ENCODE measurements around the gene ZMYND8. TPM values are rescaled to one million over a fixed set of nuclear protein-coding genes. Genes with fewer than 3 reads are reported as not detected.

Gene ZMYND8
- total and polyA plus RNA-seq, 2 of the 4 experiments (the other 2 are of a cell fraction), result 24.0 to 28.2 TPM

GRCh38 chr20:47201074-47201730 lies 155.3 kb downstream of the ZMYND8 start:
- ATAC-seq (ENCODE audit: low read depth) (no peak), DNase-seq (no peak)
- H3K9me3 ChIP-seq (ENCODE audit: control insufficient read depth, insufficient read depth, low read length), result no peaks in the 10 kb centered on the region
- H2BK15ac ChIP-seq (ENCODE audit: low read depth, low read length), result no peak overlapping the region
- H4K91ac ChIP-seq (ENCODE audit: insufficient read depth, low read depth, low read length), result no peak overlapping the region
- intact Hi-C loops (cut with micrococcal nuclease), result no loop called here
- ChIA-PET CTCF (interaction anchor here (1.6 kb wide), 1 partner anchor 183 kb away, joined by 4 read pairs; no protein-coding TSS in a partner anchor), POLR2A (ENCODE audit: unreplicated experiment) (no interaction called here)
- 86% methylated on average over 1 of the region's 9 CpGs; no CpG with 5 or more reads in 1 of the 2 experiments for WGBS, 2 experiments (ENCODE audit: extremely low coverage in 2 of 2, insufficient read length in 1 of 2)
- no peak overlapping the region for H4K8ac ChIP-seq (ENCODE audit: low read depth in 2 of 2, low read length in 2 of 2)
- H3K27ac ChIP-seq (ENCODE audit: insufficient read depth, low read length), result no peak overlapping the region
- H3K4me1 ChIP-seq (ENCODE audit: control insufficient read depth, insufficient read depth, low read length), result peaks cover 4% of the 10 kb centered on the region
- no peaks in the 10 kb centered on the region for H3K36me3 ChIP-seq (ENCODE audit: control insufficient read depth, insufficient read depth, low read length)
- no peak overlapping the region for H2AFZ ChIP-seq (replicated peaks; ENCODE audit: low read length, poor library complexity)
- TF ChIP-seq ELK1 (IDR thresholded peaks at IDR 0.05; ENCODE audit: borderline replicate concordance, low read depth, low read length), result no peak
- TF ChIP-seq RFX5 (IDR thresholded peaks at IDR 0.05; ENCODE audit: low read depth, low read length), result no peak
- TF ChIP-seq, protein P1, sequence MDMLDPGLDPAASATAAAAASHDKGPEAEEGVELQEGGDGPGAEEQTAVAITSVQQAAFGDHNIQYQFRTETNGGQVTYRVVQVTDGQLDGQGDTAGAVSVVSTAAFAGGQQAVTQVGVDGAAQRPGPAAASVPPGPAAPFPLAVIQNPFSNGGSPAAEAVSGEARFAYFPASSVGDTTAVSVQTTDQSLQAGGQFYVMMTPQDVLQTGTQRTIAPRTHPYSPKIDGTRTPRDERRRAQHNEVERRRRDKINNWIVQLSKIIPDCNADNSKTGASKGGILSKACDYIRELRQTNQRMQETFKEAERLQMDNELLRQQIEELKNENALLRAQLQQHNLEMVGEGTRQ (IDR thresholded peaks at IDR 0.05; ENCODE audit: low read depth, low read length), result no peak
- TF ChIP-seq CHD1 (IDR thresholded peaks at IDR 0.05; ENCODE audit: low read depth, low read length), result no peak
- no peak for TF ChIP-seq FOS (IDR thresholded peaks at IDR 0.05; ENCODE audit: low read depth, low read length)
- TF ChIP-seq, protein P2, sequence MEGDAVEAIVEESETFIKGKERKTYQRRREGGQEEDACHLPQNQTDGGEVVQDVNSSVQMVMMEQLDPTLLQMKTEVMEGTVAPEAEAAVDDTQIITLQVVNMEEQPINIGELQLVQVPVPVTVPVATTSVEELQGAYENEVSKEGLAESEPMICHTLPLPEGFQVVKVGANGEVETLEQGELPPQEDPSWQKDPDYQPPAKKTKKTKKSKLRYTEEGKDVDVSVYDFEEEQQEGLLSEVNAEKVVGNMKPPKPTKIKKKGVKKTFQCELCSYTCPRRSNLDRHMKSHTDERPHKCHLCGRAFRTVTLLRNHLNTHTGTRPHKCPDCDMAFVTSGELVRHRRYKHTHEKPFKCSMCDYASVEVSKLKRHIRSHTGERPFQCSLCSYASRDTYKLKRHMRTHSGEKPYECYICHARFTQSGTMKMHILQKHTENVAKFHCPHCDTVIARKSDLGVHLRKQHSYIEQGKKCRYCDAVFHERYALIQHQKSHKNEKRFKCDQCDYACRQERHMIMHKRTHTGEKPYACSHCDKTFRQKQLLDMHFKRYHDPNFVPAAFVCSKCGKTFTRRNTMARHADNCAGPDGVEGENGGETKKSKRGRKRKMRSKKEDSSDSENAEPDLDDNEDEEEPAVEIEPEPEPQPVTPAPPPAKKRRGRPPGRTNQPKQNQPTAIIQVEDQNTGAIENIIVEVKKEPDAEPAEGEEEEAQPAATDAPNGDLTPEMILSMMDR (conservative IDR thresholded peaks at IDR 0.05; ENCODE audit: low read depth, low read length), result no peak
- no peak for TF ChIP-seq POLR2A (IDR thresholded peaks at IDR 0.05; ENCODE audit: low read depth, low read length)
- TF ChIP-seq MXI1 (IDR thresholded peaks at IDR 0.05; ENCODE audit: borderline replicate concordance, low read depth, low read length), result no peak
- no peak for TF ChIP-seq MAFK (IDR thresholded peaks at IDR 0.05; ENCODE audit: low read depth, low read length)
- no peak for TF ChIP-seq SMC3 (IDR thresholded peaks at IDR 0.05; ENCODE audit: low read depth, low read length)
- no peak for TF ChIP-seq CEBPB (IDR thresholded peaks at IDR 0.05; ENCODE audit: low read depth, low read length)
- no peak for TF ChIP-seq BHLHE40 (IDR thresholded peaks at IDR 0.05; ENCODE audit: low read depth, low read length)
- no peak for TF ChIP-seq RCOR1 (IDR thresholded peaks at IDR 0.05; ENCODE audit: insufficient replicate concordance, low read length)
- H3K27me3 ChIP-seq (ENCODE audit: control insufficient read depth, insufficient read depth, low read length), result no peaks in the 10 kb centered on the region
- no peak overlapping the region for H2BK20ac ChIP-seq (ENCODE audit: low read depth, low read length)
- in situ Hi-C loops (cut with MboI; ENCODE audit: low sequenced_read_pairs), result loop anchor here (10.0 kb wide), 1 partner anchor 446 kb away; no protein-coding TSS in a partner anchor
- H3K56ac ChIP-seq (ENCODE audit: extremely low read depth, insufficient read depth, low read length), result no peak overlapping the region
- no peak overlapping the region for H3K23ac ChIP-seq (ENCODE audit: low read depth, low read length)
- no peaks in the 10 kb centered on the region; the same call in 1 of the 2 replicates for H4K20me1 ChIP-seq (ENCODE audit: insufficient read depth, low read length)
- no peak overlapping the region for H3K14ac ChIP-seq (replicated peaks; ENCODE audit: low read depth, low read length)
- peaks cover 0 to 7% of the 10 kb centered on the region in 2 experiments; a peak in 1 of 4 replicates for H3K79me1 ChIP-seq (ENCODE audit: low read depth in 1 of 2, low read length in 2 of 2)
- peak overlapping the region; percentile 17; the same call in 1 of the 2 replicates for H3K4ac ChIP-seq (ENCODE audit: low read depth, low read length)
- no TSS peak for BruUV-seq (replicated peaks)
- H4K5ac ChIP-seq (ENCODE audit: low read depth, low read length), result no peak overlapping the region
- H2BK120ac ChIP-seq (ENCODE audit: low read depth, low read length), result no peak overlapping the region
- no peak overlapping the region for H3K9ac ChIP-seq (ENCODE audit: low read depth, low read length)
- no peak overlapping the region for H2AK5ac ChIP-seq (ENCODE audit: low read depth, low read length)
- no peak overlapping the region for H3K4me2 ChIP-seq (ENCODE audit: low read depth, low read length)
- no peak overlapping the region for H3K18ac ChIP-seq (ENCODE audit: low read depth, low read length)
- peaks cover 20% of the 10 kb centered on the region; the same call in 1 of the 2 replicates for H3K9me1 ChIP-seq (ENCODE audit: insufficient read depth, low read length)
- no peak overlapping the region for H3K4me3 ChIP-seq (ENCODE audit: insufficient read depth, low read depth, low read length)
- dilution Hi-C loops (cut with HindIII; ENCODE audit: low sequenced_read_pairs, unreplicated experiment), result no loop called here
- H2BK5ac ChIP-seq (ENCODE audit: low read depth, low read length, poor library complexity, severe bottlenecking), result no peak overlapping the region
- no peak overlapping the region for H2AK9ac ChIP-seq (replicated peaks; ENCODE audit: low read depth, low read length, poor library complexity)

Measured in IMR-90 (cell line).